Endothelial cell of umbilical vein (primary cell): ENCODE measurements around the gene CELA2B.
"Not testable (repeated sequence)": the region's sequence is repeated elsewhere in the genome, so short reads cannot be mapped to it uniquely, and the experiment has no call there.

ENCODE experiments used
- EZH2 ChIP-seq: IDR thresholded peaks from 2 replicates; pipeline ENCODE4 v1.6.1; 2012; ENCODE audit warnings: borderline replicate concordance, low read depth, mild to moderate bottlenecking, moderate library complexity, low read length, inconsistent platforms; ENCODE audit not compliant: severe bottlenecking
- FOS ChIP-seq: IDR thresholded peaks from 2 replicates; pipeline ENCODE4 v1.6.1; 2011; ENCODE audit warnings: mild to moderate bottlenecking, low read length, moderate library complexity, borderline replicate concordance; ENCODE audit not compliant: insufficient read depth
- GATA2 ChIP-seq: IDR thresholded peaks from 2 replicates; pipeline ENCODE4 v1.7.0; 2011; ENCODE audit warnings: low read depth, mild to moderate bottlenecking, moderate library complexity, mixed read lengths, low read length; ENCODE audit not compliant: insufficient read length, insufficient read depth
- MYC ChIP-seq: IDR thresholded peaks from one replicate; pipeline ENCODE4 v1.6.1; 2011; ENCODE audit warnings: mild to moderate bottlenecking, low read depth, low read length
- POLR2A ChIP-seq: IDR thresholded peaks from 2 replicates; pipeline ENCODE4 v1.6.1; 2012; ENCODE audit warnings: low read depth, mild to moderate bottlenecking, control low read depth, low read length
- POLR2AphosphoS5 ChIP-seq: IDR thresholded peaks from 2 replicates; pipeline ENCODE4 v1.6.1; 2012; ENCODE audit warnings: low read depth, mild to moderate bottlenecking, control low read depth, low read length, moderate library complexity; ENCODE audit not compliant: insufficient read depth
- TF ChIP-seq, protein P1 (sequence below), 2 donors: IDR thresholded peaks; 1 replicate in 1 of 2; 2 replicates in 1 of 2; pipeline ENCODE4 v1.5.1; 2011; ENCODE audit warnings: low read length in 2 of 2, mild to moderate bottlenecking in 2 of 2, moderate library complexity in 2 of 2, control low read depth in 1 of 2, inconsistent platforms in 1 of 2, low read depth in 1 of 2; ENCODE audit not compliant: insufficient read depth in 1 of 2; ENCODE audit errors: extremely low read depth in 1 of 2

DNA sequence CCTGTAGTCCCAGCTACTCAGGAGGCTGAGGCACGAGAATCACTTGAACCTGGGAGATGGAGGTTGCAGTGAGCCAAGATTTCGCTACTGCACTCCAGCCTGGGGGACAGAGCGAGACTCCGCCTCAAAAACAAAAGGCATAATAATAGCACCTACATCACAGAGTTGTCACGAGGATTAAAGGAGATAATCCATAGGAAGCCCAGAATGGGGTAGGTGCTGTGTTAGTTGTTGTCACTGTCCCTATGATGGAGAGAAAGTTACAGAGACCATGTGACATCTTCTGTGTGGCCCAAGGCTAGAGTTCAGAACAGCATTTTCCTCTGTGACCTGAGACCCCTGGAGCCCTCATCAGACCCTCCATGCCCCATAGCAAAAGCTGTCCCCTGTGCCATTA, 12.0 kb upstream of the CELA2B start:
- not testable (repeated sequence) for TF ChIP-seq GATA2, POLR2A, MYC, POLR2AphosphoS5, EZH2, FOS
- TF ChIP-seq, protein P1, sequence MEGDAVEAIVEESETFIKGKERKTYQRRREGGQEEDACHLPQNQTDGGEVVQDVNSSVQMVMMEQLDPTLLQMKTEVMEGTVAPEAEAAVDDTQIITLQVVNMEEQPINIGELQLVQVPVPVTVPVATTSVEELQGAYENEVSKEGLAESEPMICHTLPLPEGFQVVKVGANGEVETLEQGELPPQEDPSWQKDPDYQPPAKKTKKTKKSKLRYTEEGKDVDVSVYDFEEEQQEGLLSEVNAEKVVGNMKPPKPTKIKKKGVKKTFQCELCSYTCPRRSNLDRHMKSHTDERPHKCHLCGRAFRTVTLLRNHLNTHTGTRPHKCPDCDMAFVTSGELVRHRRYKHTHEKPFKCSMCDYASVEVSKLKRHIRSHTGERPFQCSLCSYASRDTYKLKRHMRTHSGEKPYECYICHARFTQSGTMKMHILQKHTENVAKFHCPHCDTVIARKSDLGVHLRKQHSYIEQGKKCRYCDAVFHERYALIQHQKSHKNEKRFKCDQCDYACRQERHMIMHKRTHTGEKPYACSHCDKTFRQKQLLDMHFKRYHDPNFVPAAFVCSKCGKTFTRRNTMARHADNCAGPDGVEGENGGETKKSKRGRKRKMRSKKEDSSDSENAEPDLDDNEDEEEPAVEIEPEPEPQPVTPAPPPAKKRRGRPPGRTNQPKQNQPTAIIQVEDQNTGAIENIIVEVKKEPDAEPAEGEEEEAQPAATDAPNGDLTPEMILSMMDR (IDR thresholded peaks at IDR 0.05; ENCODE audit: extremely low read depth in 1 of 2, insufficient read depth in 1 of 2, low read depth in 1 of 2, low read length in 2 of 2): not testable (repeated sequence)
